ENCODE results near the gene CCR1.
"Not testable (repeated sequence)": the region's sequence is repeated elsewhere in the genome, so short reads cannot be mapped to it uniquely, and the experiment has no call there.

Gene CCR1

DNA sequence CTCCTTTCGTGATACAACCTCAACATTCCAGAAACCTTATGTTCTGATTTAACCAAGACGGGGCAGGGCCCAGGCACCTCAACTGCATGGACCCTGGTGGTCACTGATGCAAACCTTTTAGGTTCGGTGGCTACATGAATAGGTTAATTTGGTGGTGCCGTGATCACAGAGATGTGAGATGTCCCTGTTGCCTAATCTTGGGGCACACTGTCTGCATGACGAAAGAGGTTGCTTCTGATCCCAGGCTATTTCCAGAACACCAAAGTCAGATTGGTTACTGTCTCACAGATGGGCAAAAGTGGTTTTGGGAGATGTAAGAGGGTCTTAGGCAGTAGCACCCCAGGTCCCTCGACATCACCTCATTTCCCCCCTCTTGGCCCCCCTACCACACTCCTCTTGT lies 4.0 kb upstream of the CCR1 start:
- no peak for DNase-seq (ENCODE audit: low read depth in 4 of 4, low spot score in 1 of 4)

GRCh38 chr3:46209746-46210470 lies 1.8 kb upstream of the CCR1 start:
- DNase-seq (ENCODE audit: low read depth in 4 of 4, low spot score in 1 of 4): no peak

- DNase-seq (ENCODE audit: low read depth in 4 of 4, low spot score in 1 of 4): no peak
These were observed 940 bp upstream of the CCR1 start for GRCh38 chr3:46209053-46209452.

- DNase-seq (ENCODE audit: low read depth in 4 of 4, low spot score in 1 of 4): not testable (repeated sequence)
These were observed 599 bp downstream of the CCR1 start for GRCh38 chr3:46207514-46207913.

GRCh38 chr3:46206282-46207015 lies 1.7 kb downstream of the CCR1 start:
- no peak for DNase-seq (ENCODE audit: low read depth in 4 of 4, low spot score in 1 of 4)

- no peak for DNase-seq (ENCODE audit: low read depth in 4 of 4, low spot score in 1 of 4)
These were observed 2.7 kb downstream of the CCR1 start for GRCh38 chr3:46205286-46205960.

- no peak for DNase-seq (ENCODE audit: low read depth in 4 of 4, low spot score in 1 of 4)
These were observed 4.4 kb downstream of the CCR1 start for GRCh38 chr3:46203681-46204080.

GRCh38 chr3:46202535-46202934 lies 5.6 kb downstream of the CCR1 start:
- no peak for DNase-seq (ENCODE audit: low read depth in 4 of 4, low spot score in 1 of 4)

DNA sequence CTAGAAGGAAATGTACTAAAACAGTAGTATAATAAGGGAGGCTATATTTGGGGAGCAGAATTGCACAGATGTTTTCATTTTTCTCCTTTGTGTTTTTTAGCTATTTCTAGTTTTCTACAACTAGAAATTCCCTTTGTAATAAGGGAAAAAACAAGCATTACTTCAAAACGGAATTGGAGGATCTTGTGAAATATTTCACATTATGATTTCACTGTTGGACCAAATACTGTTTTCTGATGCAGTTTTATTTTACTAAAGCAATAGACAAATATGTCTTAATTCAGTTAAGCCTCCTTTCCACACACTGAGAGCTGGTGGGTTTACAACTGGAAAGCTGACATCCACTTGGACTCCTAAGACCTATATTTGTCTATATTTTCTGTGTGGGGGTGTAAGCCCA lies 7.3 kb downstream of the CCR1 start:
- DNase-seq (ENCODE audit: low read depth in 4 of 4, low spot score in 1 of 4): no peak

DNA sequence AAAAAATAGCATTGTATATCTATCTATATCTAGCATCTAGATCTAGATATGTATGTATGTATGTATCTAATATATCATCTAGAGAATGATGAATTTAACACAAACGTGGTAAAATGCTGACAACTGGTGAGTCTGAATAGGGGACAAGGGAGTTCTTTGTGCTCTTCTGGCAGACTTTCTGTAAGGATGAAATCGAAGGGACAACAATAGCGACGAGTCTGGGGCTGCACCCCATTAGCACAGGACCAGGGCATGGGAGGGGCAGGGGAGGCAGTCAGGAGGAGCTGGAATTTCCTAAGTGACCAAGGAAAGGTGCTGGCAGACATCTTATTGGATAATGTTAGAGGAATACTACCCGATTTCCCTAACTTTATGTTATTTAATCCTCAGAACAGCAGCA lies 7.9 kb downstream of the CCR1 start:
- no peak for DNase-seq (ENCODE audit: low read depth in 4 of 4, low spot score in 1 of 4)

- no peak for DNase-seq (ENCODE audit: low read depth in 4 of 4, low spot score in 1 of 4)
These were observed 11.7 kb downstream of the CCR1 start for GRCh38 chr3:46196261-46196957.

- DNase-seq (ENCODE audit: low read depth in 4 of 4, low spot score in 1 of 4): no peak
These were observed 13.1 kb downstream of the CCR1 start for GRCh38 chr3:46194868-46195553.

DNA sequence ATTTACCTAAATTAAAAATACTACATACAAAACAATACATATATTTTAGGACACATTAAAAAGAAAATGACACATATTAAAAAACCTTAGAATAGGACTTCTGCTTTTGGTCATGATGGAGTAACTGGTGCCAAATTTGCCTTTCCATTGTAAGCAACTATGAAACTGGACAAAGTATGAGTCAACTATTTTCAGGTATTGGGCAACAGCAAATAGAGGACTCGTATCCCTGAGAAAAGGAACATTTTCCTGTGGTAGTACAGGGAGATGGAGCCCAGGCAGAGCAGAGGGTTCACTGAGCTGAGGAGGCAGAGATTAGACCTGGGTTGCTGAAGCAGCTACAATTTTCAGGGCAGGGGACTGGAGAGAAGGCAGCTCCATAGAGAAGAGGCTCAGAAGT lies 14.7 kb downstream of the CCR1 start:
- no peak for DNase-seq (ENCODE audit: low read depth in 4 of 4, low spot score in 1 of 4)

GRCh38 chr3:46192939-46193338 lies 15.2 kb downstream of the CCR1 start:
- no peak for DNase-seq (ENCODE audit: low read depth in 4 of 4, low spot score in 1 of 4)

GRCh38 chr3:46191730-46192129 lies 16.4 kb downstream of the CCR1 start:
- no peak for DNase-seq (ENCODE audit: low read depth in 4 of 4, low spot score in 1 of 4)

- no peak for DNase-seq (ENCODE audit: low read depth in 4 of 4, low spot score in 1 of 4)
These were observed 19.4 kb downstream of the CCR1 start for GRCh38 chr3:46188708-46189107.

DNA sequence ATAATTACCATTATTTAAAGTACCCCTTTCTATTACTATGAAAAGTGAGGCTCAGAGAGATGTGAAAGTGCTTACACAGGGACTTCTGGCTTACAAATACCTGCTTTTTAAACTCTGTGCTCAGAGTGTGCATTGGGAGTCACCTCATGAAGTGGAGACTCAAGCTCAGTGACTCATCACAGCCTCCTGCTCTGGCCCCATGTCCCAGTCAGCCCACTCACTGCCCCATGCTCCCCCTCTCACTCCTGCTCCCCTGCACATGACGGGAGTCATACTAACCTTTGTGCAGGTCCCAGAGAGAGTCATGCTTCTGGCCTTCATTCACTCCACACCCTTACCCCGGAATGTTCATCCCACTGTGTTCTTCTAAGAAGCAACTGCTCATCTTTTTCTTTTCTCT lies 20.2 kb downstream of the CCR1 start:
- no peak for DNase-seq (ENCODE audit: low read depth in 4 of 4, low spot score in 1 of 4)

GRCh38 chr3:46187341-46187700 lies 20.8 kb downstream of the CCR1 start:
- DNase-seq (ENCODE audit: low read depth in 4 of 4, low spot score in 1 of 4): no peak

DNA sequence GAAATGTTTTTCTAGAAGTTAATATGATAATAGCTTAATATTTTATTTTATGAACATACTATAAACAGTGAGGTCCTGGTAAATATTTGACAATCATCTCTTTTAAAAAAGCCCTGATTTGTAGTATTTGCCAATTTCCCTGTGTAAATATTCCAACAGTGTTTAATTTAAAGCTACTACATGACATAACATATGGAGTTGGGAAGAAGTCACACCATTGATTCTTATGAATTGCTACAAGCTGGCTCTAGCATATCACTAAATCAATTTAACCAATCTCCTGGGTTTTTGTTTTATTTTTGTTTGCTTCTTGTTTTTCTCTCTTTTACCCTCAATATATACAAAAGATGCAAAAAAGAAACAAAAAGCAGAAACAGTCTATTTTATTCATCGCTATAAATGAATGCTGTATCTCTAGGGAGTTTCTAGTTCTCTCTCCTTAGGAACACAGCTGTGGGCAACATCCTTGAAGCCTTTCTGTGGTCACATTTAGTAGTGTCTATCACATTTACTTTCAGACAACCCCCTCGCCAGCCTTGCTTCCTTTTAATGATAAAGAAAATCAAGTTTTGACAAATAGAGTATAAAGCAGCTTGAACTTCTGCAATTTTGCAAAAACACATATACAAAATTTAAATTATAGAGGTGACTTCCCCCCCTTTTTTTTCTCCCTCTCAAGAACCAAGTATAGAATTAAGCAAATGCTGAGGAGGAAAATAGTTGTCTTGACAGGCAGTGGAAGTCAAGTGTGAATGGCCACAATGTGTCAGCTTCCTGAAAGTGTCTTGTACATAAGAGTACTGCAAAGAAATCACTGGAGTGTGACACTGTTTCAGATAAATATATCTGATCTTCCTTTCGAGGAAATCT lies 21.4 kb downstream of the CCR1 start:
- no peak for DNase-seq (ENCODE audit: low read depth in 4 of 4, low spot score in 1 of 4)

DNA sequence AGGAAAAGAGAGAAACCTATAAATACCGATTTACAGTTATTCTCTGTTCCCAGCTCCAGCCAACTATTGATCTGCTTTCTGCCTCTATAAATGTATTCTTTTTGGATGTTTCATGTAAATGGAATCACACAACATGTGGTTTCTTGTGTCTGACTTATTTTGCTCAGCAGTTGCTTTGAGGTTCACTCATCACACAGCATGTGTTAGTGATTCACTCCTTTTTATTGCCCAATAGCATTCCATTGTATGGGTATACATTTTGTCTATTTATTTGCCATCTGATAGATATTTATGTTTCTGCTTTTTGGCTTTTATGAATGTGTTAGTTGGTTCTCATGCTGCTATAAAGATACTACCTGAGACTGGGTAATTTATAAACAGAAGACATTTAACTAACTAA lies 23.6 kb downstream of the CCR1 start:
- DNase-seq (ENCODE audit: low read depth in 4 of 4, low spot score in 1 of 4): no peak
